ENCODE data around the gene BCR. TPM values are rescaled to one million over a fixed set of nuclear protein-coding genes. Genes with fewer than 3 reads are reported as not detected.

BCR gene
- total and polyA plus RNA-seq, 2 of the 13 experiments (the other 11 are each of a cell fraction or from before 2014, with no cell fraction given), result 19.9 to 33.6 TPM

- TF ChIP-seq SNAPC4 (CRISPR knock-in tag; IDR thresholded peaks at IDR 0.05) (no peak), GABPB1 (CRISPR knock-in tag; IDR thresholded peaks at IDR 0.05) (peak; percentile 81), ZNF746 (CRISPR knock-in tag; IDR thresholded peaks at IDR 0.05) (no peak; the same call in 1 of the 2 replicates), PPARG (CRISPR knock-in tag; conservative IDR thresholded peaks at IDR 0.05) (no peak), ZNF557 (CRISPR knock-in tag; IDR thresholded peaks at IDR 0.05) (no peak), ZSCAN29 (CRISPR knock-in tag; conservative IDR thresholded peaks at IDR 0.05) (0 out of 2 replicates have a peak, but pooled peaks have one; percentile 26), ZNF841 (CRISPR knock-in tag; IDR thresholded peaks at IDR 0.05; ENCODE audit: borderline replicate concordance) (no peak), ZNF567 (CRISPR knock-in tag; IDR thresholded peaks at IDR 0.05; ENCODE audit: borderline replicate concordance) (no peak), DBP (CRISPR knock-in tag; IDR thresholded peaks at IDR 0.05; ENCODE audit: not compliant biosample characterization) (no peak), JARID2 (CRISPR knock-in tag; IDR thresholded peaks at IDR 0.05; ENCODE audit: insufficient replicate concordance) (no peak), E2F5 (CRISPR knock-in tag; conservative IDR thresholded peaks at IDR 0.05) (no peak), SYNCRIP (IDR thresholded peaks at IDR 0.05; ENCODE audit: insufficient read depth, low read depth, low read length) (no peak), SMARCE1 (IDR thresholded peaks at IDR 0.05; ENCODE audit: borderline replicate concordance) (no peak), ZNF260 (CRISPR knock-in tag; IDR thresholded peaks at IDR 0.05; ENCODE audit: borderline replicate concordance, low read depth) (no peak), TARDBP (CRISPR knock-in tag; IDR thresholded peaks at IDR 0.05) (0 out of 2 replicates have a peak, but pooled peaks have one; percentile 22), PLSCR1 (CRISPR knock-in tag; IDR thresholded peaks at IDR 0.05; ENCODE audit: borderline replicate concordance) (no peak)
Measured at GRCh38 chr22:23152238-23153114, 27.8 kb upstream of the BCR start (continued).
